Measurements from ENCODE around the gene CCDC102B. TPM values are rescaled to one million over a fixed set of nuclear protein-coding genes. Genes with fewer than 3 reads are reported as not detected.

Gene CCDC102B
- polyA plus RNA-seq, 1 donor: 11.9 TPM

DNA sequence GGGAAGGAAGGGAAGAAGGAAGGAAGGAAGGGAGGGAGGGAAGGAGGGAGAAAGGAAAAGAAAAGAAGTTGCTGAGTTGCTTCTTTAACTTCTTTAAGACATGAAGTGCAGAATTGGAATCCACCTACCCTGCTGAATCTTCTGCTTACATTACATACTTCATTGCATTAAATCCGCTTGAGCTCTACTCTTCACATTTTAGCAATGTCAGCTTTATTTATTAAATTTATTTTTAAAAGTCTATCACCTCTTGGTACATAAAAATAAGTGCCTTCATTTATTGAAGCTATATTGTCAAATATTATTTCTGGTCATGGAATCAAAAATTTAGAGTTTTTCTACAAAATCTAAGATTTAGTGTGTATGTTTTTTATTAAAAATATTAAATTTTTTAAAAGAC is 284.6 kb downstream of the CCDC102B start:
- no peak for DNase-seq (ENCODE audit: low read depth)

DNA sequence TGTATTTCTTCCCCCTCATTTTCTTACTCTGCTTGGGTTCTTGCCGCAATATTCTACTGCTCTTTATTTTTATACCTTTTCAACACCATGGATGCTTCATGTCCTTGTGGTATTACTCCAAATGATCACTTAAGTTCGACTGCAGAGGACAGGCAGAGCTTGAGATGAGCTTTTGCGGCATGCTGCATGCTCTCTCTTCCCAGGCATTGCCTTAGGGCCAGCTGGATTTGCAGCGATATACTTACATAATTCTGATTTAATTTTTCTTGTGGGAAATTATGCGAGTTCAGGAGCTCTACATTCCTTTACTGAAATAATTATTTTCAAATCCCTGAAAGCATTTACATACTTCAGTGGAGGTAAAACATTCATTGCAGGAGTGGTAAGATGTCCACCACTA is 288.1 kb downstream of the CCDC102B start:
- no peak for DNase-seq (ENCODE audit: low read depth)

DNA sequence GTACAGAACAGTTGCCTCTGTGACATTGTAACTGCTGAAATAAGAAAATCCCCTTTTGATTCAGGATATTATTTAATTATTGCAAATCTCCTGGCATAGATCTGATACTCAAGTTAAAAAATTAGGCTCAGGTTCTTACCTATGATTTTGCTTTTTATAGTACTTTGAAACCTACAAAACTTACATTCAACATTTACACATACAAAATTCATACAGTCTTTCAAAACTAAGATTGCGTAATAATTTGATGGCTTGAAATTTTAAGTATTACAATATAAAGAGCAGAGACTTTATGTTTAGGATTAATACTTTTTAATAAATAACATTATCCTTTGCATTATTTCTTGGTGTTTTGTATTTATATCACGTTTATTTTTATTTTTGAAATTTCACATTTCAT is 291.1 kb downstream of the CCDC102B start:
- DNase-seq (ENCODE audit: low read depth): no peak

DNA sequence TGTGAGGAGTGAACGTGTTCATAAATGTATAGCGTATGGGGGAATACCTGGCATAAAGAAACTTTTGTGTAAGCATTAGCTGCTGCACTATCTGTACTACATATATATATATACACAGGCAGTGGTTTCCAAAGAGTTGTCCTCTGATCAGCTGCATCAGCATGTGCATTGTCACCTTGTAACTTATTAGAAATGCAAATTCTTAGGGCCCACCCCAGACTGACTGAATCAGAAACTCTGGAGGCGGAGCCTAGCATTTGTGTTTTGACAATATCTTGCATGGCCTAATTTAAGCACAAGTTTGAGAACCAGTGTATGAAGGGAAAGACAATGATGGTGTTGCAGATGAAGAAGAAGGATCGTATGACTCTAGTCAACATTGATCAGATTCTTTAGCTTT is 299.5 kb downstream of the CCDC102B start:
- DNase-seq (ENCODE audit: low read depth): no peak

DNA sequence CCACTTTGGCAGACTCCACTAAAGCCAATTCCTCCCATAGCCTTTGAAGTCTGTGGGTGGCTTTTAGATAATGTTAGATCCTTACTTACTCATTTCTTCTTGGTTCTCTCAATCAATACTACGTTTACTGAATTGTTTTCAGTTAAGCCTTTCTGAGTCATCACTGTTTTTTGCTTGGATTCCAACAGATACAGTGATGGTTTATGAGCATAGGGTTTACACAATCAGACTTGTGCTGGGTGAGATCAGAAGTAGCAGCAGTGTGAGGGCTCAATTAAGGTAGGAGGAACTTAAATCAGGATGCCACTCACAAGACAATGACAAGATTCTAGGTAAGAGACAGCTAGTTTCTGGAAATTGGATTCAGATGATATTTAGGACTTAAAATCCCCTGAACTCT is 305.1 kb downstream of the CCDC102B start:
- no peak for DNase-seq (ENCODE audit: low read depth)

Other genes starting within 250 kb of the CCDC102B start
- gene TMX3, start 83.0 kb upstream of the CCDC102B start, polyA plus RNA-seq (ENCODE audit: insufficient read length): 53.8 TPM

All from forelimb muscle (tissue), 1 donor.